Fibroblast of gingiva (primary cell): ENCODE measurements around the gene LCOR.
A peak's percentile ranks its signal among the peaks of the same experiment; 100 is the strongest.
"Not testable (repeated sequence)": the region's sequence is repeated elsewhere in the genome, so short reads cannot be mapped to it uniquely, and the experiment has no call there.

Experiments used
- DNase-seq: peaks from one replicate; pipeline ENCODE4 v3.0.0-alpha.2; 2011; ENCODE audit warnings: low read depth

LCOR gene

GRCh38 chr10:96831867-96832720 is at the start of gene LCOR:
Gene LCOR, plus strand, starts transcription at chr10:96832298. Its CDS starts 116,760 bp downstream, at chr10:96949058.
- DNase-seq: peak; percentile 90

GRCh38 chr10:96784253-96784652 is 47.8 kb upstream of the LCOR start:
- no peak for DNase-seq

GRCh38 chr10:96789571-96790108 is 42.5 kb upstream of the LCOR start:
- DNase-seq: no peak

- no peak for DNase-seq
Measured at GRCh38 chr10:96791902-96792301, 40.2 kb upstream of the LCOR start.

- no peak for DNase-seq
Measured at GRCh38 chr10:96794836-96795733, 37.0 kb upstream of the LCOR start.

GRCh38 chr10:96797485-96797884 is 34.6 kb upstream of the LCOR start:
- DNase-seq: no peak

- no peak for DNase-seq
Measured at GRCh38 chr10:96803288-96803664, 28.8 kb upstream of the LCOR start.

- DNase-seq: peak; percentile 54
Measured at GRCh38 chr10:96814264-96814663, 17.8 kb upstream of the LCOR start.

- not testable (repeated sequence) for DNase-seq
Measured at GRCh38 chr10:96818971-96819370, 13.1 kb upstream of the LCOR start.

GRCh38 chr10:96820765-96821164 is 11.3 kb upstream of the LCOR start:
- no peak for DNase-seq

GRCh38 chr10:96826438-96826837 is 5.7 kb upstream of the LCOR start:
- no peak for DNase-seq

GRCh38 chr10:96828609-96829008 is 3.5 kb upstream of the LCOR start:
- no peak for DNase-seq

GRCh38 chr10:96829029-96829773 is 2.9 kb upstream of the LCOR start:
- no peak for DNase-seq

GRCh38 chr10:96830511-96831199 is 1.4 kb upstream of the LCOR start:
- DNase-seq: peak; percentile 35

- DNase-seq: no peak
Measured at GRCh38 chr10:96831200-96831866, 765 bp upstream of the LCOR start.

- peak; percentile 69 for DNase-seq
Measured at GRCh38 chr10:96832721-96833219, 672 bp downstream of the LCOR start.

- DNase-seq: no peak
Measured at GRCh38 chr10:96833220-96834001, 1.3 kb downstream of the LCOR start.

- DNase-seq: peak; percentile 15
Measured at GRCh38 chr10:96834120-96834519, 2.0 kb downstream of the LCOR start.

- peak; percentile 48 for DNase-seq
Measured at GRCh38 chr10:96835899-96836298, 3.8 kb downstream of the LCOR start.

- DNase-seq: no peak
Measured at GRCh38 chr10:96838529-96838928, 6.4 kb downstream of the LCOR start.
